Measurements from ENCODE around the gene TMA7. TPM values are rescaled to one million over a fixed set of nuclear protein-coding genes. Genes with fewer than 3 reads are reported as not detected.

Gene TMA7
- total and polyA plus RNA-seq, 10 of the 15 experiments (the other 5 are each of a cell fraction or from before 2014, with no cell fraction given), result 319 to 1,760 (median 752) TPM

GRCh38 chr3:48416091-48416505, 24.0 kb upstream of the TMA7 start:
- SMC1A ChIA-PET (ENCODE audit: uncharacterized antibody, unreplicated experiment), result interaction anchor here (2.0 kb wide), 1 partner anchor 15 kb away, joined by 7 read pairs; no protein-coding TSS in a partner anchor
- WGBS (ENCODE audit: insufficient coverage, insufficient replicate concordance, low lambda C conversion rate, missing lambda C conversion rate), result 55% methylated on average over 14 of the region's 14 CpGs
- no TSS peak for BruUV-seq (replicated peaks)
- no peak for TF ChIP-seq KDM1A (IDR thresholded peaks at IDR 0.05; ENCODE audit: borderline replicate concordance)
- no peak for TF ChIP-seq MEF2A (IDR thresholded peaks at IDR 0.05; ENCODE audit: insufficient read depth, low read depth, low read length)
- TF ChIP-seq NKRF (conservative IDR thresholded peaks at IDR 0.05), result no peak
- no peak for TF ChIP-seq KAT2A (conservative IDR thresholded peaks at IDR 0.05; ENCODE audit: control insufficient read depth, low read depth, low read length)
- no peak for TF ChIP-seq ETV6 (conservative IDR thresholded peaks at IDR 0.05 in 1 of 2, IDR thresholded peaks at IDR 0.05 in 1 of 2; ENCODE audit: borderline replicate concordance in 1 of 2, low read depth in 1 of 2)
- no peak for TF ChIP-seq CBFB (IDR thresholded peaks at IDR 0.05; ENCODE audit: low read depth)
- TF ChIP-seq ZNF274 (IDR thresholded peaks at IDR 0.05; ENCODE audit: insufficient read depth, insufficient read length), result no peak
- no peak for TF ChIP-seq TCF12 (IDR thresholded peaks at IDR 0.05; ENCODE audit: low read depth, low read length)
- no peak for TF ChIP-seq CEBPZ (IDR thresholded peaks at IDR 0.05; ENCODE audit: low read depth, low read length)
- TF ChIP-seq MXI1 (IDR thresholded peaks at IDR 0.05; ENCODE audit: low read depth, low read length), result no peak
- no peak for TF ChIP-seq ASH2L (IDR thresholded peaks at IDR 0.05; ENCODE audit: borderline replicate concordance, low read depth)
- no peak for TF ChIP-seq ESRRA (IDR thresholded peaks at IDR 0.05; ENCODE audit: low read length)
- TF ChIP-seq, protein P1, sequence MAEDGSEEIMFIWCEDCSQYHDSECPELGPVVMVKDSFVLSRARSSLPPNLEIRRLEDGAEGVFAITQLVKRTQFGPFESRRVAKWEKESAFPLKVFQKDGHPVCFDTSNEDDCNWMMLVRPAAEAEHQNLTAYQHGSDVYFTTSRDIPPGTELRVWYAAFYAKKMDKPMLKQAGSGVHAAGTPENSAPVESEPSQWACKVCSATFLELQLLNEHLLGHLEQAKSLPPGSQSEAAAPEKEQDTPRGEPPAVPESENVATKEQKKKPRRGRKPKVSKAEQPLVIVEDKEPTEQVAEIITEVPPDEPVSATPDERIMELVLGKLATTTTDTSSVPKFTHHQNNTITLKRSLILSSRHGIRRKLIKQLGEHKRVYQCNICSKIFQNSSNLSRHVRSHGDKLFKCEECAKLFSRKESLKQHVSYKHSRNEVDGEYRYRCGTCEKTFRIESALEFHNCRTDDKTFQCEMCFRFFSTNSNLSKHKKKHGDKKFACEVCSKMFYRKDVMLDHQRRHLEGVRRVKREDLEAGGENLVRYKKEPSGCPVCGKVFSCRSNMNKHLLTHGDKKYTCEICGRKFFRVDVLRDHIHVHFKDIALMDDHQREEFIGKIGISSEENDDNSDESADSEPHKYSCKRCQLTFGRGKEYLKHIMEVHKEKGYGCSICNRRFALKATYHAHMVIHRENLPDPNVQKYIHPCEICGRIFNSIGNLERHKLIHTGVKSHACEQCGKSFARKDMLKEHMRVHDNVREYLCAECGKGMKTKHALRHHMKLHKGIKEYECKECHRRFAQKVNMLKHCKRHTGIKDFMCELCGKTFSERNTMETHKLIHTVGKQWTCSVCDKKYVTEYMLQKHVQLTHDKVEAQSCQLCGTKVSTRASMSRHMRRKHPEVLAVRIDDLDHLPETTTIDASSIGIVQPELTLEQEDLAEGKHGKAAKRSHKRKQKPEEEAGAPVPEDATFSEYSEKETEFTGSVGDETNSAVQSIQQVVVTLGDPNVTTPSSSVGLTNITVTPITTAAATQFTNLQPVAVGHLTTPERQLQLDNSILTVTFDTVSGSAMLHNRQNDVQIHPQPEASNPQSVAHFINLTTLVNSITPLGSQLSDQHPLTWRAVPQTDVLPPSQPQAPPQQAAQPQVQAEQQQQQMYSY (CRISPR knock-in tag; IDR thresholded peaks at IDR 0.05), result no peak
- TF ChIP-seq, protein P2, sequence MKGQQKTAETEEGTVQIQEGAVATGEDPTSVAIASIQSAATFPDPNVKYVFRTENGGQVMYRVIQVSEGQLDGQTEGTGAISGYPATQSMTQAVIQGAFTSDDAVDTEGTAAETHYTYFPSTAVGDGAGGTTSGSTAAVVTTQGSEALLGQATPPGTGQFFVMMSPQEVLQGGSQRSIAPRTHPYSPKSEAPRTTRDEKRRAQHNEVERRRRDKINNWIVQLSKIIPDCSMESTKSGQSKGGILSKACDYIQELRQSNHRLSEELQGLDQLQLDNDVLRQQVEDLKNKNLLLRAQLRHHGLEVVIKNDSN (IDR thresholded peaks at IDR 0.05; ENCODE audit: borderline replicate concordance, extremely low read length, insufficient read depth, low read depth, low read length), result no peak

More at GRCh38 chr3:48416091-48416505, 24.0 kb upstream of the TMA7 start:
- H4K20me1 ChIP-seq (ENCODE audit: control insufficient read depth, insufficient read depth), result no peaks in the 10 kb centered on the region
- intact Hi-C loops (cut with micrococcal nuclease; ENCODE audit: unreplicated experiment) (no loop called here), in situ Hi-C loops (cut with MboI) (no loop called here)
- ChIA-PET RAD21 (ENCODE audit: unreplicated experiment) (interaction anchor here (3.8 kb wide), 1 partner anchor 20 kb away, joined by 15 read pairs; no protein-coding TSS in a partner anchor), POLR2A (interaction anchor here (0.6 kb wide), 1 partner anchor 289 kb away, joined by 3 read pairs; no protein-coding TSS in a partner anchor), CTCF (interaction anchor here (1.2 to 22.0 kb wide), 2 partner anchors 9 to 20 kb away, joined by 3 to 757 read pairs; partner anchors contain the start of genes CCDC51 and TMA7)
- no peak for DNase-seq (ENCODE audit: low read depth, low spot score)
- no peak overlapping the region for H3K4me3 ChIP-seq
- H3K36me3 ChIP-seq (ENCODE audit: control insufficient read depth in 2 of 2, insufficient read depth in 2 of 2, low read length in 1 of 2), result no peaks in the 10 kb centered on the region
- no peaks in the 10 kb centered on the region for H3K4me1 ChIP-seq (ENCODE audit: control insufficient read depth, insufficient read depth, low read length)
- no peak for FAIRE-seq
- no peak overlapping the region for H3K9ac ChIP-seq (ENCODE audit: control insufficient read depth, insufficient read depth, low read length)
- no peak overlapping the region for H3K27ac ChIP-seq (ENCODE audit: control insufficient read depth, insufficient read depth)
- H3K4me2 ChIP-seq (ENCODE audit: control insufficient read depth, insufficient read depth), result no peak overlapping the region
- no peaks in the 10 kb centered on the region for H3K79me2 ChIP-seq (ENCODE audit: control insufficient read depth, insufficient read depth, low read length)
- no peaks in the 10 kb centered on the region for H3K9me3 ChIP-seq (replicated peaks; ENCODE audit: control insufficient read depth, insufficient read depth, low read length)
- no peak for ATAC-seq
- no peak overlapping the region for H2AFZ ChIP-seq (ENCODE audit: control insufficient read depth, low read depth, low read length)
- no peaks in the 10 kb centered on the region for H3K27me3 ChIP-seq (replicated peaks in 1 of 2; ENCODE audit: control insufficient read depth in 2 of 2, insufficient read depth in 2 of 2, low read length in 1 of 2)

Measured in GM12878 (cell line).